Osteocyte (in vitro differentiated cells): ENCODE measurements around the gene CEP95. TPM values are rescaled to one million over a fixed set of nuclear protein-coding genes. Genes with fewer than 3 reads are reported as not detected.
A peak's percentile ranks its signal among the peaks of the same experiment; 100 is the strongest.

Experiments used
- DNase-seq: peaks from one replicate; pipeline ENCODE4 v3.0.0; 2021; ENCODE audit warnings: mixed read lengths; ENCODE audit not compliant: unreplicated experiment; ENCODE audit errors: extremely low spot score
- H3K27ac Mint-ChIP-seq: one replicate; pipeline ENCODE4 v1.8.0; 2021; ENCODE audit warnings: mild to moderate bottlenecking, mixed read lengths; ENCODE audit not compliant: unreplicated experiment
- H3K27me3 Mint-ChIP-seq: one replicate; pipeline ENCODE4 v1.8.0; 2021; ENCODE audit warnings: mixed read lengths; ENCODE audit not compliant: unreplicated experiment
- H3K36me3 Mint-ChIP-seq: one replicate; pipeline ENCODE4 v1.8.0; 2021; ENCODE audit warnings: mixed read lengths; ENCODE audit not compliant: unreplicated experiment
- H3K4me1 Mint-ChIP-seq: one replicate; pipeline ENCODE4 v1.8.0; 2021; ENCODE audit warnings: mixed read lengths; ENCODE audit not compliant: unreplicated experiment
- H3K4me3 Mint-ChIP-seq: one replicate; pipeline ENCODE4 v1.8.0; 2021; ENCODE audit warnings: mild to moderate bottlenecking, moderate library complexity, mixed read lengths; ENCODE audit not compliant: unreplicated experiment
- H3K9me3 Mint-ChIP-seq: one replicate; pipeline ENCODE4 v1.8.0; 2021; ENCODE audit warnings: mixed read lengths; ENCODE audit not compliant: unreplicated experiment
- CTCF ChIP-seq: fragments of 200-600 bp; sonication (generic); IDR thresholded peaks from 2 replicates; pipeline ENCODE4 v1.5.0; 2021; ENCODE audit warnings: antibody characterized with exemption, mild to moderate bottlenecking, moderate library complexity
- total RNA-seq: library from RNA; stranded (reverse); gene quantifications from 2 replicates; pipeline ENCODE4 v1.2.1, GENCODE V29; 2021

CEP95 gene
- total RNA-seq, 1 donor from 2014 or later, result 47.8 TPM

GRCh38 chr17:64496348-64496785 lies 10.4 kb upstream of the CEP95 start:
- H3K27ac Mint-ChIP-seq, result peak overlapping the region; percentile 93
- no peaks in the 10 kb centered on the region for H3K9me3 Mint-ChIP-seq
- H3K27me3 Mint-ChIP-seq, result no peaks in the 10 kb centered on the region
- DNase-seq, result no peak
- TF ChIP-seq CTCF, result no peak
- peaks cover 54% of the 10 kb centered on the region for H3K4me1 Mint-ChIP-seq
- H3K4me3 Mint-ChIP-seq, result peak overlapping the region; percentile 99
- peaks cover 41% of the 10 kb centered on the region for H3K36me3 Mint-ChIP-seq

GRCh38 chr17:64496786-64497564 lies 9.8 kb upstream of the CEP95 start, which contains the start of gene POLG2:
Gene POLG2, minus strand, starts transcription at chr17:64497054. Its CDS starts 86 bp downstream, at chr17:64496968.
- peak; percentile 54 for TF ChIP-seq CTCF
- peak within 1 kb of the TSS; percentile 93 for H3K27ac Mint-ChIP-seq
- H3K4me1 Mint-ChIP-seq, result peaks cover 58% of the 10 kb centered on the region
- peak; percentile 98 for DNase-seq
- H3K36me3 Mint-ChIP-seq, result peaks cover 43% of the 10 kb centered on the region
- no peaks in the 10 kb centered on the region for H3K27me3 Mint-ChIP-seq
- H3K9me3 Mint-ChIP-seq, result no peaks in the 10 kb centered on the region
- H3K4me3 Mint-ChIP-seq, result peak within 1 kb of the TSS; percentile 99

- H3K36me3 Mint-ChIP-seq, result peaks cover 46% of the 10 kb centered on the region
- no peaks in the 10 kb centered on the region for H3K27me3 Mint-ChIP-seq
- no peaks in the 10 kb centered on the region for H3K9me3 Mint-ChIP-seq
- peak overlapping the region; percentile 93 for H3K27ac Mint-ChIP-seq
- H3K4me3 Mint-ChIP-seq, result peak overlapping the region; percentile 99
- TF ChIP-seq CTCF, result no peak
- H3K4me1 Mint-ChIP-seq, result peaks cover 64% of the 10 kb centered on the region
- no peak for DNase-seq
Observed at GRCh38 chr17:64497565-64498035, 9.2 kb upstream of the CEP95 start.

GRCh38 chr17:64498308-64499203 lies 8.2 kb upstream of the CEP95 start:
- H3K27ac Mint-ChIP-seq, result peak overlapping the region; percentile 93
- peaks cover 53% of the 10 kb centered on the region for H3K36me3 Mint-ChIP-seq
- H3K9me3 Mint-ChIP-seq, result no peaks in the 10 kb centered on the region
- no peak for DNase-seq
- no peak overlapping the region for H3K4me3 Mint-ChIP-seq
- H3K27me3 Mint-ChIP-seq, result no peaks in the 10 kb centered on the region
- peaks cover 74% of the 10 kb centered on the region for H3K4me1 Mint-ChIP-seq
- no peak for TF ChIP-seq CTCF
